HG03175 (cell line): ENCODE data around the gene HNRNPC.
"Not testable (repeated sequence)": the region's sequence is repeated elsewhere in the genome, so short reads cannot be mapped to it uniquely, and the experiment has no call there.

Experiments used
- ATAC-seq: cut with Tn5 transposase; IDR thresholded peaks from one replicate; pipeline ENCODE4 v1.9.1; 2021; ENCODE audit warnings: mild to moderate bottlenecking, moderate library complexity; ENCODE audit not compliant: unreplicated experiment

HNRNPC gene

GRCh38 chr14:21269252-21270046 is at the start of gene HNRNPC:
HNRNPC (minus strand) TSS chr14:21269442; CDS start chr14:21234193, 35,249 bp downstream.
- ATAC-seq: peak; percentile 92

DNA sequence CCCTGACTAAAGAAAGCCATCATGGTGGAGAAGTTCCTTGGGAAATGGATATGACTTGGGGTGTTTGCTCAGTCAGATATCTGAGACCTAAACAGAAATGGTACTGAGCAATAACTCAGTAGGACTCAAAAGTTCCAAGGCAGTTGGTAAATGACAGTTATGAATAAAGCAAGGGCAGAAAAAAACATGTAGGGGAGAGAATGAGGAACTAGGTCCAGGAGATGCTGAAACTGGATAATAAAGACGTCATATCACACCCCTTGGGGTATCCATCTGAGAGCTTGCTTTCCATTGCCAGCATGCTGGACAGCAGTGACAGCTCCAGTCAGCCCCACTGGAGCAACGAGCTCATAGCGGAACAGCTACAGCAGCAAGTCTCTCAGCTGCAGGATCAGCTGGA is 48.2 kb upstream of the HNRNPC start:
- peak; percentile 38 for ATAC-seq

- no peak for ATAC-seq
These were observed 44.3 kb upstream of the HNRNPC start for GRCh38 chr14:21313512-21313911.

DNA sequence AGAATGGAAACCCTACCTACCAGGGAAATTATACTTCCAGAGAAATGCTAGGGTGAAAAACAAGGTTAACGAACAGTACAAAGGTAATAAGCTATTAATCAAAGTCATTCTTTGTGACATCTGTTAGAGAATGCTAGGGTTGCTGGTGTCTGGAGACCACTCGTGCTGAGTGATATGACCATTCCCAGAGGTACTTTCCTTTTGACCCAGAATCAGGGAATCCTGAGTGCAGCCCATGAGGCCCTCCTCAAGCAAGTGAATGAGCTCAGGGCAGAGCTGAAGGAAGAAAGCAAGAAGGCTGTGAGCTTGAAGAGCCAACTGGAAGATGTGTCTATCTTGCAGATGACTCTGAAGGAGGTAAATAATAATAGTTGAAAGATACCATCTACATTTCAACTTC is 42.4 kb upstream of the HNRNPC start:
- ATAC-seq: no peak

DNA sequence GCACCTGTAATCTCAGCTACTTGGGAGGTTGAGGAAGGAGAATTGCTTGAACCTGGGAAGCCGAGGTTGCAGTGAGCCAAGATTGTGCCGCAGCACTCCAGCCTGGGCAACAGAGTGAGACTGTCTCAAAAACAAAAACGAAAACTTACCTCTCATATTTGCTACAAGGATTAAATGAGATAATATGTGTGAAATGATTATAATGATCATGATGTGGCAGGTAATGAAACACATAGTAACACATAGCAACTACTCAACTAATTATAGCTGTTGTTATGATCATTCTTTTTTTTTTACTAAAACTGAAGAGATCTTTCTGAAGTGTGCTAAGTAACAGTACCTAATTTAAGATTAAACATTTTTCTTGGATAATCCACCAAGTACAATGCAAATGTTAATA is 40.7 kb upstream of the HNRNPC start:
- no peak for ATAC-seq

DNA sequence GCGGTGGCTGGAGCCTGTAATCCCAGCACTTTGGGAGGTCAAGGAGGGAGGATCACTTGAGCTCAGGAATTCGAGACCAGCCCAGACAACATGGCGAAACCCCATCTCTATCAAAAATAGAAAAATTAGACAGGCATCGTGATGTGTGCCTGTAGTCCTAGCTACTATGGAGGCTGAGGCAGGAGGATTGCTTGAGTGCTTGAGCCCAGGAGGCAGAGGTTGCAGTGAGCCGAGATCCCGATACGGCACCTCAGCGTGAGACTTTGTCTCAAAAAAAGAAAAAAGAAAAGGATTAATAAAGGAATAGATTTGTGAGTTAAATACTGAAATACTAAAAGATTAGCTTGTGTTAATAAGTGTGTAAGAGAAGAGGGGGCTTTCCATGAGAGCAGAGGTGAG is 40.0 kb upstream of the HNRNPC start:
- no peak for ATAC-seq

DNA sequence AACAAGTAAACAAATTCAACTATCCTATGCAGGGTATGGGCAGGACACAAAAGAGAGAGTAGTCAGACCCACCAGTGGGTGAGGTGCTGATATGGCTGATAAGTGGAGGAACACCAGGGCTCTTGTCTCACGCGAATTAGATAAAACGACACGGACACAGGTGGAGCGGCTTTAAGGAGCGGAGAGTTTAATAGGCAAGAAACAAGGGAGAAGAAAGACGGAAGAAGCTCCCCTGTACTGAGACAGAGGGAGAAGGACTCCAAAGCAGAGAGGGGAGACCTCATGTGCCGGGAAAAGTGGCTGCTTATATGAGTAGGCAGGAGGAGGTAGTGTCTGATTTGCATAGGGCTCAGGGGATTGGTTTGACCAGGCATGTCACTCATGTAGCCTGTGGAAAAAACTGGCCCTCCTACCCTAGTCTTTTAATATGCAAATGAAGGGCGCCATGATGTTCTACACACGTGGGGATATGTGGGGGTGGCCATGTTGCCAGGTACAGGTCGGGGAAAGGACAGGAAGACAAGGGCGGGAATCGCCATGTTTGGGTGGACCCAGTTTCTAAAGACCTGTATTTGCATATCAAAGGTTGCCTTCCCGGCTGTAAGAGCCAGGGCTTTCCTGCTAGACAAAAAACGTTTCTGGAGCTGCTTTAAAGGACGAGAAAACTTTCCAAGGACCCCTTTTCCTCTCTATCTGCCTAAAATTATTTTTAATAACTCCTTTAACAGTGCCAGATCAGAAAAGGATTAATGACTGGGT is 39.4 kb upstream of the HNRNPC start:
- peak; percentile 82 for ATAC-seq

DNA sequence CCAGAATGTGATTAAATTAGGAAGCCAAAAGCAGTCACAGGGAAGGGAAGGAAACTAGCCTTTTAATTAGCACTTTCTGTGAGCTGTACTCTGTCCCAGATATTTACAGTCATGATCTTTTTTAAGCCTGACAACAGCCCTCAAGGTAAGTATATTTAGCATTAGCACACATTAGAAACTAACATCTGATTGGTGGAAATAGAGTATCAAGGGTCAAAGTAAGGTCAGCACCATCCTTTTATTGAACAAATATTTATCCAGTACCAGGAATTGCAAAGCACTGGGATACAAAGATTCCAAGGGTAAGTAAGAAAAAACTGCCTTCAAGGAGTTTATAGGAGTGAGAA is 38.9 kb upstream of the HNRNPC start:
- peak; percentile 22 for ATAC-seq

- ATAC-seq: no peak
These were observed 38.4 kb upstream of the HNRNPC start for GRCh38 chr14:21307637-21308036.

DNA sequence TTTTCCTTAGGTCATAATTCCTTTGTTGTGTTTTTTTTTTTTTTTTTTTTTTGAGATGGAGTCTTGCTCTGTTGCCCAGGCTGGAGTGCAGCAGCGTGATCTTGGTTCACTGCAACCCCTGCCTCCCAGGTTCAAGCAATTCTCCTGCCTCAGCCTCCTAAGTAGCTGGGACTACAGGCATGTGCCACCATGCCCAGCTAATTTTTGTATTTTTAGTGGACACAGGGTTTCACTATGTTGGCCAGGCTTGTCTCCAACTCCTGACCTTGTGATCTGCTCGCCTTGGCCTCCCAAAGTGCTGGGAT is 33.5 kb upstream of the HNRNPC start:
- not testable (repeated sequence) for ATAC-seq

DNA sequence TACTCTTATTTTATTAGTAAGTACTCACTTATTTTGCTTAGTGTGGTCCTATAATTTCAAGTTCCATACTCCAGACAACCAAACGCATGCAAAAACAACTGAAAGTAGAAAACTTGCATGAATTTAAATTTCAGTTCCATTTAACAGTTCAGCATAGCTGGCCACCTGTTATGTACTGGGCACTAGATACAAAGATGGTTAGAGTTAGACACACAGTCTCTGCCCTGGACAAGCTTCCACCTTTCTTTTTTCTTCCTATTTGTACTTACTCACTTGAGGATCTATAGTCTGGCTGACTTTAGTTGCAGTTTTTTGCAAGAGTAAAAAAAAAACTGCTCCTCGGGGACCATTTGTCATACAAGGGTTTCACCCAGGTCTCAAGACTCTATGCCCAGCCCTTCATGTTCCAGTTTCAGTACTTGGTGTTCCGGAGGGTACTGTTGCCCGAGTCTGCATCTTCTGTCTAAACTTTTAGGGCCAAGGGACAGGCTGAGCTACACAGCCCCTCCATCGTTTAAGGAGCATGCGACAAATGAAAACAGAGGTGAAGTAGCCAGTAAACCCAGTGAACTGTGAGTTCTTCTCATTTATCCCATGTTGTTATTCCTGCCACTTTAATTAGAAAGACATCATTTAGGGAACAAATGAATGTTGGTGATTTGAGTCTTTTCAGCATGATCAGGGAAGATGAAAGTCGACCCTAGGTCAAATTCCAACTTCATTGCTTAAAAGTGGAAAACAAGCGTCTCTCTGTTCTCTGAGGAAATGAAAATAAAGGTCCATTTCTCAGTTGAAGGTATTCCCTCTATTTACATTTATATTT is 33.0 kb upstream of the HNRNPC start:
- no peak for ATAC-seq

GRCh38 chr14:21300892-21301291 is 31.6 kb upstream of the HNRNPC start:
- ATAC-seq: no peak

DNA sequence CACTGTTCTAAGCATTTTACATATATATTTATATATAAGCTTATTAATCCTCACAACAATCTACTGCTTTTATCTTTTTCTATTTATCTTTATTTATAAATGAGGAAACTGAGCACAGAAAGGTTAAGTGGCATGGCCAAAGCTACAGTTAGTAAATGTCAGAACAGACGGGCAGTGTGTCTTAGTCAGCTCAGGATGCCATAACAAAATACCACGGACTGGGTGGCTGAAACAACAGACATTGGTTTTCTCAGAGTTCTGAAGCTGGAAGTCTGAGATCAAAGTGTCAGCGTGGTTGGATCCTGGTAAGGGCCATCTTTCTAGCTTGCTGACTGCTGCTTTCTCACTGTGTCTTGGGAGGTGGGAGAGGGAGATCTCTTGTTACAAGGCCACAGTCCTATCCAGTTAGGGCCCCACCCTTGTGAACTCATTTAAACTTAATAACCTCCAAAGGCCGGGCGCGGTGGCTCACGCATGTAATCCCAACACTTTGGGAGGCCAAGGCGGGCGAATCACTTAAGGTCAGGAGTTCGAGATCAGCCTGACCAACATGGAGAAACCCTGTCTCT is 30.4 kb upstream of the HNRNPC start:
- no peak for ATAC-seq

GRCh38 chr14:21298358-21298757 is 29.1 kb upstream of the HNRNPC start:
- ATAC-seq: no peak

- not testable (repeated sequence) for ATAC-seq
These were observed 24.8 kb upstream of the HNRNPC start for GRCh38 chr14:21294026-21294425.

GRCh38 chr14:21287168-21287567 is 17.9 kb upstream of the HNRNPC start:
- no peak for ATAC-seq

DNA sequence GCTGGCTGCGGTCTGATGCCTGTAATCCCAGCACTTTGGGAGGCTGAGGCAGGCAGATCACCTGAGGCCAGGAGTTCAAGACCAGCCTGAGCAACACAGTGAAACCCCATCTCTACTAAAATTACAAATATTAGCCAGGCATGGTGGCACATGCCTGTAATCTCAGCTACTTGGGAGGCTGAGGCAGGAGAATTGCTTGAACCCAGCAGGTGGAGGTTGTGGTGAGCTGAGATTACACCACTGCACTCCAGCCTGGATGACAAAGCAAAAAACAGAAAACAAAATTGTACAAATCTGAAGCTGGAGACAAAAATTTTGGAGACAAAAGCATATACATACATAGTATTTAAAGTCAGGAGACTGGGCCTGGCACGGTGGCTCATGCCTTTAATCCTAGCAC is 17.3 kb upstream of the HNRNPC start:
- not testable (repeated sequence) for ATAC-seq

DNA sequence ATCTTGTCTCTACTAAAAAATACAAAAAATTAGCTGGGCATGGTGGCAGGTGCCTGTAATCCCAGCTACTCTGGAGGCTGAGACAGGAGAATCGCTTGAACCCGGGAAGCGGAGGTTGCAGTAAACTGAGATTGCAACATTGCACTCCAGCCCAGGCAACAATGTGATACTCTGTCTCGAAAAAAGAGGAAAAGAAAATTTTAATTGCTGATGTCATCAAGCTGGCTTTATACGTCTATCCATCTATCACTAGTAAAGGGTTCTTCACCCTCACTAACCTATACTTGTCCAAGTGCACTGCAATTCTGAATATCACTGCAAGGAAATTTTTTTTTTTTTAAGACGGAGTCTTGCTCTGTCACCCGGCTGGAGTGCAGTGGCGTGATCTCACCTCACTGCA is 12.7 kb upstream of the HNRNPC start:
- ATAC-seq: not testable (repeated sequence)

- no peak for ATAC-seq
These were observed 10.5 kb upstream of the HNRNPC start, which contains the start of gene RPGRIP1 for GRCh38 chr14:21279783-21280182. RPGRIP1 (plus strand) TSS chr14:21280083; CDS start chr14:21287977, 7,894 bp downstream.

GRCh38 chr14:21278632-21279031 is 9.4 kb upstream of the HNRNPC start:
- ATAC-seq: no peak

GRCh38 chr14:21275261-21275858 is 6.1 kb upstream of the HNRNPC start:
- ATAC-seq: no peak
